ENCODE data around the gene BIRC6. TPM values are rescaled to one million over a fixed set of nuclear protein-coding genes. Genes with fewer than 3 reads are reported as not detected.

Gene BIRC6
- total and polyA plus RNA-seq, 12 donors: 14.2 to 165 (median 80.7) TPM

- DNase-seq: no peak
These were observed 260.9 kb downstream of the BIRC6 start for GRCh38 chr2:32617599-32618189.

GRCh38 chr2:32622570-32623310 is 265.9 kb downstream of the BIRC6 start:
- Histone ChIP-seq H3K4me3 (no peak overlapping the region), H3K27ac (peak overlapping the region in 1 of 5 donors; percentile 24), H3K4me1 (replicated peaks in 1 of 2) (peaks cover 0 to 5% of the 10 kb centered on the region in 2 donors), H3K27me3 (no peaks in the 10 kb centered on the region), H3K9me3 (replicated peaks in 1 of 3) (no peaks in the 10 kb centered on the region), H3K36me3 (replicated peaks in 1 of 2) (peaks cover 0 to 11% of the 10 kb centered on the region in 2 donors)
- TF ChIP-seq POLR2A (IDR thresholded peaks at IDR 0.05) (no peak), CTCF (IDR thresholded peaks at IDR 0.05) (no peak)
- peak in 4 of 7 donors; percentile 18 to 38 (median 35) for DNase-seq
- intact Hi-C loops (cut with DNase I): no loop called here
- 32 to 52% (median 41%) methylated on average over 2 of the region's 2 CpGs for WGBS, 4 donors

More at GRCh38 chr2:32617599-32618189, 260.9 kb downstream of the BIRC6 start:
- H3K27me3 ChIP-seq: no peaks in the 10 kb centered on the region
- H3K36me3 ChIP-seq (replicated peaks in 1 of 2): peaks cover 0 to 44% of the 10 kb centered on the region in 2 donors
- H3K4me1 ChIP-seq (replicated peaks in 1 of 2): no peaks in the 10 kb centered on the region
- H3K9me3 ChIP-seq (replicated peaks in 1 of 3): no peaks in the 10 kb centered on the region
- H3K4me3 ChIP-seq: no peak overlapping the region
- H3K27ac ChIP-seq: no peak overlapping the region
- 93 to 100% (median 95%) methylated on average over 3 to 5 of the region's 5 CpGs for WGBS, 4 donors
- intact Hi-C loops (cut with DNase I): no loop called here
- TF ChIP-seq POLR2A (IDR thresholded peaks at IDR 0.05): no peak
- TF ChIP-seq CTCF (IDR thresholded peaks at IDR 0.05): no peak

GRCh38 chr2:32623311-32623706 is 266.5 kb downstream of the BIRC6 start:
- H3K4me1 ChIP-seq (replicated peaks in 1 of 2): peaks cover 0 to 6% of the 10 kb centered on the region in 2 donors
- 88 to 96% (median 90%) methylated on average over 6 of the region's 6 CpGs for WGBS, 4 donors
- H3K36me3 ChIP-seq (replicated peaks in 1 of 2): peaks cover 0 to 6% of the 10 kb centered on the region in 2 donors
- no peaks in the 10 kb centered on the region for H3K27me3 ChIP-seq
- TF ChIP-seq CTCF (IDR thresholded peaks at IDR 0.05): no peak
- no peak for TF ChIP-seq POLR2A (IDR thresholded peaks at IDR 0.05)
- intact Hi-C loops (cut with DNase I): no loop called here
- no peak for DNase-seq
- H3K4me3 ChIP-seq: no peak overlapping the region
- H3K27ac ChIP-seq: no peak overlapping the region
- no peaks in the 10 kb centered on the region for H3K9me3 ChIP-seq (replicated peaks in 1 of 3)

GRCh38 chr2:32624812-32625211 is 268.0 kb downstream of the BIRC6 start:
- H3K36me3 ChIP-seq (replicated peaks in 1 of 2): no peaks in the 10 kb centered on the region
- intact Hi-C loops (cut with DNase I): no loop called here
- DNase-seq: no peak
- TF ChIP-seq CTCF (IDR thresholded peaks at IDR 0.05) (no peak), POLR2A (IDR thresholded peaks at IDR 0.05) (no peak)
- WGBS, 4 donors: 82 to 88% (median 83%) methylated on average over 3 of the region's 3 CpGs
- peaks cover 0 to 19% of the 10 kb centered on the region in 2 donors for H3K4me1 ChIP-seq (replicated peaks in 1 of 2)
- H3K27ac ChIP-seq: no peak overlapping the region
- no peaks in the 10 kb centered on the region for H3K9me3 ChIP-seq (replicated peaks in 1 of 3)
- no peak overlapping the region for H3K4me3 ChIP-seq
- H3K27me3 ChIP-seq: no peaks in the 10 kb centered on the region

Measured in adrenal gland (tissue), 12 donors.